H1 (cell line): ENCODE measurements around the gene QRICH1. TPM values are rescaled to one million over a fixed set of nuclear protein-coding genes. Genes with fewer than 3 reads are reported as not detected.
A peak's percentile ranks its signal among the peaks of the same experiment; 100 is the strongest.

Source experiments
- CTCF ChIA-PET: fragments of 300-600 bp; sonication (Branson Sonifier 250); formaldehyde crosslinking; loops from one replicate; lab custom pipeline; 2021; ENCODE audit not compliant: partially characterized antibody; lab: Charles Lee
- POLR2A ChIA-PET: fragments of 300-600 bp; sonication (Branson Sonifier 250); formaldehyde crosslinking; loops from one replicate; lab custom pipeline; 2021; ENCODE audit warnings: inconsistent platforms; ENCODE audit not compliant: partially characterized antibody; lab: Charles Lee
- DNase-seq, 2 experiments: peaks; one replicate each; pipeline versions ENCODE4 v3.0.0 to v3.0.0-alpha.2; 2010 to 2022; ENCODE audit warnings: low spot score in 2 of 2, low read depth in 1 of 2, mixed read lengths in 1 of 2
- FAIRE-seq: peaks from 2 replicates; lab custom pipeline; 2011; peaks lifted over from hg19 to GRCh38; lab: Jason Lieb, UNC
- H2AFZ ChIP-seq: 2 replicates; pipeline ENCODE4 v1.8.1; 2012; ENCODE audit warnings: low read length, inconsistent platforms
- H2AK5ac ChIP-seq: 2 replicates; pipeline ENCODE4 v1.6.1; 2013; ENCODE audit warnings: low read depth, low read length
- H2BK120ac ChIP-seq: replicated peaks from 2 replicates; pipeline ENCODE3; 2013; ENCODE audit warnings: low read depth, low read length, inconsistent platforms
- H2BK12ac ChIP-seq: 2 replicates; pipeline ENCODE4 v1.6.1; 2013; ENCODE audit warnings: low read depth, low read length
- H2BK15ac ChIP-seq: 2 replicates; pipeline ENCODE4 v1.6.1; 2013; ENCODE audit warnings: low read length
- H2BK20ac ChIP-seq: 2 replicates; pipeline ENCODE4 v1.6.1; 2013; ENCODE audit warnings: low read length
- H2BK5ac ChIP-seq: 2 replicates; pipeline ENCODE4 v1.6.1; 2013; ENCODE audit warnings: low read depth, low read length
- H3K14ac ChIP-seq: 2 replicates; pipeline ENCODE4 v1.6.1; 2013; ENCODE audit warnings: inconsistent platforms; ENCODE audit not compliant: insufficient read length
- H3K18ac ChIP-seq: 2 replicates; pipeline ENCODE4 v1.6.1; 2013; ENCODE audit warnings: low read length; ENCODE audit errors: extremely low read depth
- H3K23ac ChIP-seq: 2 replicates; pipeline ENCODE4 v1.6.1; 2013; ENCODE audit warnings: inconsistent platforms; ENCODE audit not compliant: insufficient read length
- H3K23me2 ChIP-seq: 2 replicates; pipeline ENCODE4 v1.6.1; 2013; ENCODE audit warnings: low read depth, low read length
- H3K27ac ChIP-seq: 2 replicates; pipeline ENCODE4 v1.6.1; 2011; ENCODE audit warnings: low read depth, low read length, inconsistent platforms
- H3K27me3 ChIP-seq, 4 experiments: replicated peaks in 1 of 4; 1 replicate in 1 of 4; 2 replicates in 3 of 4; pipeline versions ENCODE4 v1.6.1 to v1.8.1; 2011 to 2013; ENCODE audit warnings: low read length in 3 of 4, mild to moderate bottlenecking in 3 of 4, inconsistent platforms in 2 of 4, mixed read lengths in 2 of 4, moderate library complexity in 1 of 4; ENCODE audit not compliant: control insufficient read depth in 3 of 4, insufficient read depth in 3 of 4; ENCODE audit errors: extremely low read depth in 1 of 4
- H3K36me3 ChIP-seq, 4 experiments: 2 replicates each; pipeline versions ENCODE4 v1.6.1 to v1.8.1; 2011 to 2013; ENCODE audit warnings: mild to moderate bottlenecking in 4 of 4, low read length in 3 of 4, moderate library complexity in 2 of 4, control low read depth in 1 of 4, inconsistent platforms in 1 of 4; ENCODE audit not compliant: insufficient read depth in 4 of 4, control insufficient read depth in 2 of 4
- H3K4ac ChIP-seq: replicated peaks from 2 replicates; pipeline ENCODE3; 2013; ENCODE audit warnings: low read length, low read depth, mixed read lengths, inconsistent platforms; ENCODE audit not compliant: insufficient read length
- H3K4me1 ChIP-seq, 4 experiments: replicated peaks in 1 of 4; 1 replicate in 1 of 4; 2 replicates in 3 of 4; pipeline versions ENCODE4 v1.6.1 to v1.8.1; 2011 to 2013; ENCODE audit warnings: low read length in 3 of 4, inconsistent platforms in 2 of 4, mixed read lengths in 1 of 4; ENCODE audit not compliant: insufficient read depth in 4 of 4, control insufficient read depth in 3 of 4
- H3K4me2 ChIP-seq, 2 experiments: 2 replicates each; pipeline versions ENCODE4 v1.6.1 to v1.8.1; 2011 to 2013; ENCODE audit warnings: low read depth in 2 of 2, low read length in 2 of 2, control low read depth in 1 of 2, inconsistent platforms in 1 of 2, mild to moderate bottlenecking in 1 of 2; ENCODE audit not compliant: insufficient read depth in 1 of 2
- H3K4me3 ChIP-seq, 4 experiments: fragments of 200-600, 300-600 bp in 1 of 4; sonication (generic), shearing (Covaris generic), sonication (Bioruptor Twin) in 1 of 4; 2 replicates each; pipeline versions ENCODE4 v1.5.1 to v1.8.1; 2011 to 2016; ENCODE audit warnings: low read length in 4 of 4, low read depth in 3 of 4, control low read depth in 2 of 4, inconsistent platforms in 2 of 4, mild to moderate bottlenecking in 2 of 4, mixed read lengths in 1 of 4, moderate library complexity in 1 of 4; ENCODE audit not compliant: insufficient read depth in 2 of 4; ENCODE audit errors: extremely low read depth in 1 of 4
- H3K56ac ChIP-seq: replicated peaks from 2 replicates; pipeline ENCODE3; 2013; ENCODE audit warnings: low read depth, mild to moderate bottlenecking, mixed read lengths, low read length, inconsistent platforms; ENCODE audit not compliant: insufficient read length
- H3K79me1 ChIP-seq: 2 replicates; pipeline ENCODE4 v1.6.1; 2013; ENCODE audit warnings: low read depth, low read length, control low read depth
- H3K79me2 ChIP-seq, 2 experiments: 2 replicates each; pipeline versions ENCODE4 v1.6.1 to v1.8.1; 2012 to 2013; ENCODE audit warnings: low read length in 2 of 2, mild to moderate bottlenecking in 2 of 2, inconsistent platforms in 1 of 2; ENCODE audit not compliant: insufficient read depth in 2 of 2, control insufficient read depth in 1 of 2
- H3K9ac ChIP-seq, 4 experiments: replicated peaks in 1 of 4; 1 replicate in 1 of 4; 2 replicates in 3 of 4; pipeline versions ENCODE4 v1.6.1 to v1.8.1; 2011 to 2013; ENCODE audit warnings: low read depth in 3 of 4, low read length in 3 of 4, control low read depth in 2 of 4, mild to moderate bottlenecking in 2 of 4, moderate library complexity in 2 of 4, inconsistent platforms in 1 of 4; ENCODE audit errors: extremely low read depth in 1 of 4
- H3K9me3 ChIP-seq, 2 experiments: 2 replicates each; pipeline versions ENCODE4 v1.6.1 to v1.8.1; 2012 to 2013; ENCODE audit warnings: mild to moderate bottlenecking in 2 of 2, moderate library complexity in 2 of 2, control low read depth in 1 of 2, inconsistent platforms in 1 of 2, low read depth in 1 of 2, low read length in 1 of 2, mixed read lengths in 1 of 2; ENCODE audit not compliant: insufficient read depth in 2 of 2
- H4K20me1 ChIP-seq, 2 experiments: replicated peaks in 1 of 2; 2 replicates each; pipeline versions ENCODE3 to v1.8.1; 2011 to 2013; ENCODE audit warnings: inconsistent platforms in 2 of 2, low read length in 2 of 2, mild to moderate bottlenecking in 1 of 2; ENCODE audit not compliant: insufficient read depth in 2 of 2, control insufficient read depth in 1 of 2
- H4K5ac ChIP-seq: 2 replicates; pipeline ENCODE4 v1.6.1; 2013; ENCODE audit warnings: low read length, low read depth, mixed read lengths, inconsistent platforms; ENCODE audit not compliant: insufficient read length
- H4K8ac ChIP-seq: 2 replicates; pipeline ENCODE4 v1.8.0; 2013; ENCODE audit warnings: mild to moderate bottlenecking, moderate library complexity, low read length, inconsistent platforms; ENCODE audit not compliant: insufficient read depth; ENCODE audit errors: extremely low read depth
- H4K91ac ChIP-seq: replicated peaks from 2 replicates; pipeline ENCODE3; 2013; ENCODE audit warnings: low read length, mixed read lengths, inconsistent platforms; ENCODE audit not compliant: insufficient read length
- CTBP2 ChIP-seq: IDR thresholded peaks from 2 replicates; pipeline ENCODE4 v1.7.0; 2011; ENCODE audit warnings: borderline replicate concordance, mild to moderate bottlenecking, moderate library complexity, mixed read lengths, low read length; ENCODE audit not compliant: insufficient read depth, insufficient read length
- EGR1 ChIP-seq: IDR thresholded peaks from 2 replicates; pipeline ENCODE4 v1.6.1; 2011; ENCODE audit warnings: low read depth, low read length, borderline replicate concordance
- RBBP5 ChIP-seq: IDR thresholded peaks from 2 replicates; pipeline ENCODE4 v1.7.1; 2012; ENCODE audit warnings: low read depth, mild to moderate bottlenecking, inconsistent platforms, low read length, moderate library complexity, borderline replicate concordance
- SIX5 ChIP-seq: IDR thresholded peaks from 2 replicates; pipeline ENCODE4 v1.6.1; 2011; ENCODE audit warnings: mild to moderate bottlenecking, low read depth, low read length
- SUZ12 ChIP-seq: fragments of 200-600 bp; sonication (generic); IDR thresholded peaks from 2 replicates; pipeline ENCODE4 v1.6.1; 2012; ENCODE audit warnings: mild to moderate bottlenecking, inconsistent platforms, low read length, moderate library complexity, mixed read lengths
- TCF12 ChIP-seq: IDR thresholded peaks from 2 replicates; pipeline ENCODE4 v1.6.1; 2011; ENCODE audit warnings: low read depth, mild to moderate bottlenecking, low read length
- TEAD4 ChIP-seq: IDR thresholded peaks from 2 replicates; pipeline ENCODE4 v1.6.1; 2012; ENCODE audit warnings: low read depth, low read length, inconsistent platforms, mixed read lengths
- WGBS, 2 experiments: shearing (Covaris generic) in 1 of 2; methylation state at CpG; one replicate each; pipeline versions ENCODE4 v1.1.6 to v1.1.7; 2013 to 2015; ENCODE audit warnings: low lambda C conversion rate in 2 of 2, mixed read lengths in 2 of 2, inconsistent platforms in 1 of 2, low coverage in 1 of 2, missing lambda C conversion rate in 1 of 2; ENCODE audit not compliant: insufficient replicate concordance in 2 of 2, insufficient coverage in 1 of 2, insufficient read length in 1 of 2; ENCODE audit errors: extremely low coverage in 1 of 2, missing lambda C conversion rate in 1 of 2; 5-methylcytosine and 5-hydroxymethylcytosine counted together
- polyA plus RNA-seq, 7 experiments: library from polyadenylated mRNA; depleted of rRNA in 3 of 7; stranded (reverse) in 5 of 7; unstranded in 2 of 7; fragments of >200 nt in 5 of 7; fragments of 200-250 nt in 2 of 7; gene quantifications; 1 replicate in 5 of 7; 2 replicates in 1 of 7; 4 replicates in 1 of 7; pipeline versions ENCODE4 v1.2.1 to v1.2.3, GENCODE V29; 2011 to 2013; ENCODE audit warnings: missing spikeins in 2 of 7, mixed read lengths in 2 of 7
- total RNA-seq: library from RNA; stranded (reverse); fragmentation: NEBNext Ultra II Directional; extraction: Animal tissue kit (Norgen Biotek cat#: 25700); gene quantifications from 2 replicates; pipeline ENCODE4 v1.2.1, GENCODE V29; 2021
- TF ChIP-seq, protein P1 (sequence below): IDR thresholded peaks from 2 replicates; pipeline ENCODE4 v1.6.1; 2011; ENCODE audit warnings: low read length, improper control_type of control experiment
- TF ChIP-seq, protein P2 (sequence below): IDR thresholded peaks from 2 replicates; pipeline ENCODE4 v1.6.1; 2012; ENCODE audit warnings: inconsistent platforms

The QRICH1 gene
- total and polyA plus RNA-seq, 2 of the 8 experiments (the other 6 are each of a cell fraction or from before 2014, with no cell fraction given): 128 to 142 TPM

DNA sequence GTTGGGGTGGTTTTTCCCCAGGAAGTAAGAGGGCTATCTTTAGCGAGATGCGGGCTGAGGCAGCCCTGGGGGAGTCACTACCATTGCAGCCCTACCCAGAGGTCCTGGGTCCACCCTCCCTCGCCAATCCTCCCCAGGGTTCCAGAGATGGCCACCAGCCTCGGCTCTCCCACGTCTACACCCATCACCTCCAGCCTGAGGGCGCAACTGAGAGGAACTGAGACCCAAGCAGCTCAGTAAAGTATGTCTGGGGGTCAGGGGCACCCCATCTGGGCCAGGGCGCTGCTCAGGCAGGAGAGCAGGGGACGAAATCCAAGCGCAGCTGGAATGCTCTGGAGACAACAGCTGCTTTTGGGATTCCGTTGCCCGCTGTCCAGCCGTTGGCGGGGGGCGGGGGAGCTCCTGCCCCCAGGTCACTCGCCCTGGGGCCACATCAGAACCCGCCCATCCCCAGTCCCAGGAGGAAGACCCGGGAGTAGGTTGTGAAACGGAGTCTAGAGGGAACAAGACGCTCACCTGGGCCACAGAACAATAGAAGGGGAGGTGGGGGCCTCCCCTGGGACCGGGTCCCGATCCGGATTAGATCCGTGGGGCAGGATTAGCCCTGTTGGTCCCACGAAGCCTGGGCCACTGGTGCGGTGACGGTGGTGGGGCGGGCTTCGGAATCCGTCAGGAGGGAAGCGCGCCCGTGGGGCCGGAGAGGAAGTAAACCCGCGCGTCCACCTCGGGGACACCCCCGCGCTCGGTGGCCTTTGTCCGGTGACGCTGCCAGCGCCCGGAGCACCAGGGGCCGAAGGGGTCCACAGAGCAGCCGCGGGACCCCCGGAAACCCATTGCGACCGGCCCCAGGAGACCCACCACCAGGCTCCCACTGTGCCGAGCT, 73.3 kb downstream of the QRICH1 start:
- H3K23ac ChIP-seq: no peak overlapping the region
- WGBS, 2 experiments: 9% methylated on average over 35 of the region's 51 CpGs; no CpG with 5 or more reads in 1 of the 2 experiments
- H4K8ac ChIP-seq: peak overlapping the region; percentile 99; the same call in 1 of the 2 replicates
- peak overlapping the region; percentile 75 for H4K5ac ChIP-seq
- H3K56ac ChIP-seq: peak overlapping the region; percentile 75
- DNase-seq (peak in 1 of 2 experiments; percentile 65), FAIRE-seq (no peak)
- 0 out of 2 replicates have a peak overlapping the region, but pooled peaks have one; percentile 75 for H2BK12ac ChIP-seq
- H3K4me1 ChIP-seq: peaks cover 0 to 21% (median 13%) of the 10 kb centered on the region in 4 experiments; a peak in 6 of 7 replicates
- peak overlapping the region; percentile 6 for H3K18ac ChIP-seq
- H3K79me2 ChIP-seq: peaks cover 0 to 16% of the 10 kb centered on the region in 2 experiments; a peak in 1 of 4 replicates
- H3K79me1 ChIP-seq: peaks cover 5% of the 10 kb centered on the region
- peak overlapping the region; percentile 62 for H3K4ac ChIP-seq
- H3K9ac ChIP-seq: peak overlapping the region; percentile 86 to 96 (median 93)
- H3K36me3 ChIP-seq: peaks cover 18 to 38% (median 26%) of the 10 kb centered on the region in 4 experiments
- peak overlapping the region; percentile 62 for H4K91ac ChIP-seq
- peak overlapping the region; percentile 96 to 98 for H3K4me2 ChIP-seq
- peaks cover 32% of the 10 kb centered on the region for H3K23me2 ChIP-seq
- peak overlapping the region; percentile 91 for H3K27ac ChIP-seq
- H3K9me3 ChIP-seq: no peaks in the 10 kb centered on the region
- H2BK20ac ChIP-seq: no peak overlapping the region
- CTCF ChIA-PET: interaction anchor here (0.6 to 24.3 kb wide), 11 partner anchors 8 to 519 kb away, joined by 3 to 467 read pairs (median 3); partner anchors contain the start of genes P4HTM, QARS1, QRICH1 and WDR6
- H2BK5ac ChIP-seq: peak overlapping the region; percentile 98
- H3K4me3 ChIP-seq: peak overlapping the region; percentile 84 to 97 (median 95)
- H4K20me1 ChIP-seq: peaks cover 13 to 17% of the 10 kb centered on the region in 2 experiments
- 0 out of 2 replicates have a peak overlapping the region, but pooled peaks have one; percentile 77 for H2AK5ac ChIP-seq
- no peaks in the 10 kb centered on the region for H3K27me3 ChIP-seq
- no peak overlapping the region for H2BK15ac ChIP-seq
- H2BK120ac ChIP-seq: no peak overlapping the region
- no peak overlapping the region for H3K14ac ChIP-seq
- no peak overlapping the region for H2AFZ ChIP-seq
- POLR2A ChIA-PET: interaction anchor here (0.6 to 38.8 kb wide), 20 partner anchors 8 to 1326 kb away, joined by 3 to 1518 read pairs (median 6); partner anchors contain the start of genes DALRD3, IMPDH2, IP6K2 and KLHDC8B
- TF ChIP-seq RBBP5 (no peak), TCF12 (no peak), SIX5 (no peak), CTBP2 (no peak), TEAD4 (no peak), EGR1 (no peak), SUZ12 (no peak)
- TF ChIP-seq, protein P1, sequence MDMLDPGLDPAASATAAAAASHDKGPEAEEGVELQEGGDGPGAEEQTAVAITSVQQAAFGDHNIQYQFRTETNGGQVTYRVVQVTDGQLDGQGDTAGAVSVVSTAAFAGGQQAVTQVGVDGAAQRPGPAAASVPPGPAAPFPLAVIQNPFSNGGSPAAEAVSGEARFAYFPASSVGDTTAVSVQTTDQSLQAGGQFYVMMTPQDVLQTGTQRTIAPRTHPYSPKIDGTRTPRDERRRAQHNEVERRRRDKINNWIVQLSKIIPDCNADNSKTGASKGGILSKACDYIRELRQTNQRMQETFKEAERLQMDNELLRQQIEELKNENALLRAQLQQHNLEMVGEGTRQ: no peak
- TF ChIP-seq, protein P2, sequence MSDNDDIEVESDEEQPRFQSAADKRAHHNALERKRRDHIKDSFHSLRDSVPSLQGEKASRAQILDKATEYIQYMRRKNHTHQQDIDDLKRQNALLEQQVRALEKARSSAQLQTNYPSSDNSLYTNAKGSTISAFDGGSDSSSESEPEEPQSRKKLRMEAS: no peak
